A204.1 (cell line): ENCODE data around the gene FAM222B.
"Not testable (repeated sequence)": the region's sequence is repeated elsewhere in the genome, so short reads cannot be mapped to it uniquely, and the experiment has no call there.

Source experiments
- FAIRE-seq: peaks from 2 replicates; lab custom pipeline; 2012; peaks lifted over from hg19 to GRCh38; lab: Jason Lieb, UNC

The FAM222B gene

DNA sequence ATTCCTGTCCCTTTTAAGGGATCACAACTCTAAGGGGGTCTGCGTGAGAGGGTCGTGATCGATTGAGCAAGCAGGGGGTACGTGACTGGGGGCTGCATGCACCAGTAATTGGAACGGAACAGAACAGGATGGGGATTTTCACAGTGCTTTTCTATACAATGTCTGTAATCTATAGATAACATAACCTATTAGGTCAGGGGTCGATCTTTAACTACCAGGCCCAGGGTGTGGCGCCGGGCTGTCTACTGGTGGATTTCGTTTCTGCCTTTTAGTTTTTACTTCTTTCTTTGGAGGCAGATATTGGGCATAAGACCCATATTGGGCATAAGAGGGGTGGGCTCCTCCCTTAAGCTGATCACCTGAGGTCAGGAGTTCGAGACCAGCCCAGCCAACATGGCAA lies 6.0 kb downstream of the FAM222B start:
- not testable (repeated sequence) for FAIRE-seq

DNA sequence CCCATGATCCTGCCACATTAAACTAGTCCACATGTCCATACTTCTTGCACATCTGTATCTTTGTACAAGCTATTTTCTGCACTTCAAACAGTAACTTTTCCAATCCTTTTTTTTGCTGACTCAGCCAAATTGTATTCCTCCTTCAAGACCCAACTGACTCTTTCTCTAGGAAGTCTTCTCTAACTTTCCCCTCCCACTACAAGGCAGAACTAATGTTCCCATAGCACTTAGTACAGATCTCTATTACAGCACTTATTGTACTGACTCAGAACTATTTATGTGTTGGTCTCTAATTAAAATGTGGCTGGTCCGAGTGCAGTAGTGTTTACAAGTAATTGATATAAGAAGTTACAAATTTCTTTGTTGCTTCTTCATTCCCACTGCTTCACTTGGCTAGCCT lies 8.2 kb downstream of the FAM222B start:
- FAIRE-seq: no peak

DNA sequence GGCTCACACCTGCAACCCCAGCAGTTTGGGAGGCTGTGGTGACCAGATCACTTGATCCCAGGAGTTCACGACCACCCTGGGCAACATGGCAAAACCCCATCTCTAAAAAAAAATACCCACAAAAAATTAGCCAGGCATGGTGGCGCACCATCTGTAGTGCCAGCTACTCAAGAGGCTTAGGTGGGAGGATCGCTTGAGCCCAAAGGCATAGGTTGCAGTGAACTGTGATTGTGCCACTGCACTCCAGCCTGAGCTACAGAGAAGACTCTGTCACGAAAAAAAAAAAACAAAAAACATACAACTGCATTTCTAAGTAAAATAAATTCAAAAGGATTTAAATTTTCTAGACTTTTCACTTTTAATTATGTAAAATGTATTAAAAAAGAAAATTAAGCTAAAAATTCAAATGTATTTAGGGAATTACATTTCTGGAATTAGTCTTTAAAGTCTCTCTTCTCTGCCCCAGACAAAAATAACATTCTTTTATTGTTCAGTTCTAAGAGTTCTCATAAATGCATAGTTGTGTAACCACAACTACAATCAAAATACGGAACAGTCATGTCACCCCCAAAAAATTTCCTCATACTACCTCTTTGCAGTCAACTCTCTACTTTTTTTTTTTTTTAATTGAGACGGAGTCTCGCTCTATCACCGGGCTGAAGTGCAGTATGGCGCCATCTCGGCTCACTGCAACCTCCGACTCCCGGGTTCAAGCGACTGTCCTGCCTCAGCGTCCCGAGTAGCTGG lies 14.1 kb downstream of the FAM222B start:
- FAIRE-seq: no peak

DNA sequence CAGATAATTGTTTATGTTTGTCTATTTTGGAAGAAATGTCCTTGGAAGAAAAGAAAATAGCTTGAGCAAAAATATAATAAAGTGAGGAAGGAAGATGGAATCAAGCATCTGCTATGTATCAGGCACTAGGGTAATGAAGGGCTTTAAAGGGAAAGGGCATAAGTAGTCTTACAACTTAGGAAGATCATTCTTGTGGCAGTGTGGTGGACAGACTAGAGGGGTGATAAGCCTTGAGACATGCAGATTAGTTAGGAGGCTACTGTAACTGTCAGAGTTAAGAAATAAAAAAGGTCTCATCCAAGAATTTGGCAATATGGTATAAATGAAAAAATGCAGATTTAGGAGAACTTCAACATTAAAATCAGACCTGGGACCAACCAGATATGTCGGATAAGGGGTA lies 14.9 kb downstream of the FAM222B start:
- FAIRE-seq: no peak

DNA sequence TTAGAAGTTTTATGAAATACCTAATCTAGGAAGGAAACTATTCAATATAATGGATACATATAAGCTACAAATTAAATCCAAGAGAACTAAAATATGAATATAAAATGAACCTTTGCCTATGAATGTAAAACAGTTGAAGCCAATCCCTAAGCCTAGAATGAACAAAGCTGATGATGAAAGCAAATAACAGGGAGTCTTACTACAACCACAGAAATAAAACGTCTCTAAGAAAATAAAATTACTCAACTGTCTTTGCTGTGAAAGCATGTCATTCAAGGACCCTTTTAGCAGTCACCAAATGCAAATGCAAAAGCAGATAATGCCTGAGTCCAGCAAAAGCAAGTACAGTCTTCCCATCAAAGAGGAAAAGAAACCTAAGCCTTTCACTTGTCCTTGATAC lies 23.0 kb downstream of the FAM222B start:
- FAIRE-seq: no peak

DNA sequence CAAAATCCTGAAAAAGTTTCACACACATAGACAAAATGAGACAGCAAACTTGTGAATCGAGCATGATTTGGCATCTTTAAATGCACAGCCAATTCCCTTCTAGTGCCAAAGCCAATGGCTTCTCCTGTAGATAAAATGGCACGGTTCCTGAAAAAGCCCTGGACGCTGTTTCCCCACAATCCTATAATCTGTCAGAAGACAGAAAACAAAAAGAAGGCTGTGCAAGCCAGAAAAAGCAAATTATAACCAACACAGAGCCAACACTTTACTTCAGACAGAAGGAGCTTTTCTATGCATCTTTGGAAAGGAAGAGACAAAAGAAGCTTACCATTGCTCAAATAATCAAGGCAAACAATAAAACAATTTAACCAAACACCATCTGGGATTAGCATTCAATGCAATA lies 23.8 kb downstream of the FAM222B start:
- no peak for FAIRE-seq

DNA sequence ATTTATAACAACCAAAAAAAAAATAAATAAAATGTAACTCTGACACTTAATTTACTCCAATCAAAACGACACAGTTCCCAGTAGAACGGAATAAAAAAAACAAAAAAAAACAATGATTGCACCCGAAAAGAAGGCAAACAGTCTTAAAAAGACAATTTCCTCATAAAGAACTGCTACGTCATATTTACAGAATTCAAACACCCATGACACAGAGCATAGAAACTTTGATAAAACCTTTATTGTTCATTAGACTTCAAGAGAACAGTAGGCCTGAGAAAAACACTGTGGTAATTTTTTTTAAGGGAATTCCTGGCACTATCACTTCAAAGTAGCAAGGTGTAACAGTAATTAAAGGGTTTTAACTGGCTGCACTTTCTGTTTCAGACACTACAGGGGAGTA lies 26.1 kb downstream of the FAM222B start:
- no peak for FAIRE-seq

DNA sequence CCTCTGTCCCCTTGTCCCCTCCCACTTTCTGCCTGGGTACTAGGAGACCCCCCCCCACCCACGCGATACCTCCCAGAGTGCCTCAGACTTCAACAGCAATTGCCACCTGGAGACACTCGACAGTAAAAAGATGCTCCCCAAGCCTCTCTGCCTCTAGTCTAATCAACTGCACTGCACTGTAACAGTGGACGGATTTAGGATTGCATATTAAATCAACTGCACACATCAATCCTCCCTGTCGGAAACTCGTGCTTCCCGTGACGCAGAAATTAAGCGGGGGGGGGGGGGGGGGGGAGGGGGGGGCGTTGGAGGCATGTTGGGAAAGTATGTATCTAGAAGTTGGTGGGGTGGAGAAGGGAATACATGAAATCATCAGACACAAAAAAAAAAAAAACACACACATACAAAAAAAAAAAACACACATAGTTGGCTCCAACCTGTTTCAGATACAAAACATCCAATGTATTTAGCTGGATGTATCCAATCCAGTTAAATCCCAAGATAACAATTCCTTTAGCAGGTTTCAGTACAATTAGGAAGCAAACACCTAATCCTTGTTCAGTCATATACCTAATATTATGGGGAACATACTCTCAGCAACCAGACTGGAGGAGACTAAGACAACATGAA lies 29.7 kb downstream of the FAM222B start:
- FAIRE-seq: no peak

DNA sequence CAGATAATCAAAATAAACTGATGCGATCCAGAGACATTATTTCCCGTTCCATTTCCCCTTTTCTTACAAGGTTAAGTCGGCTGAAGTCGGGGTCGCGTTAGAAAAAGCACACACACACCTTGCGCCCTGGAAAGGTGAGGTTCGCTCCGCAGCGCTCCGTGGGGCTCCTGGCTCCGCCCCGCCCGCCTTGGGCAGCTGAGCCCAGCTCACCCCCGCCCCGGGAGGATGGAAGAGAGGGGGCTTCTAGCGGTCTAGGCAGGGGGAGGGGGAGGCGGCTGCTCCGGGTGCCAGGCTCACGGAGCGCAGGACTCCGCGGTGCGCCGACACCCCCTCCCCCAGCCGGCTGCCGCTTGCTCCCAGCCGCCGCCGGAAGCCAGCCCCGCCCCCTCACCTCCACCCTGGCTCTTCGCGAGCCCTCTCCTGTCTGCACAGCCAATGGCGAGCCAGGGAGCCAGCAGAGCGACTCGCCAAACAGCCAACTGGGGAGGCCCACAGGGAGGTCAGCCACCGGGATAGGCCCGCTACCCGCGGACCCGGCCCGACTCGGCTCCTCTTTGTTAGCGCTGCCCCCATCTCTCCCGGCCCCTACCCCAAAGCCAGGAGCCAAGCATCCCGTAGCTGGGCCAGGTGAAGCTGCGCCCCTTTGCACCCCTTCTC lies 30.4 kb downstream of the FAM222B start:
- FAIRE-seq: no peak

DNA sequence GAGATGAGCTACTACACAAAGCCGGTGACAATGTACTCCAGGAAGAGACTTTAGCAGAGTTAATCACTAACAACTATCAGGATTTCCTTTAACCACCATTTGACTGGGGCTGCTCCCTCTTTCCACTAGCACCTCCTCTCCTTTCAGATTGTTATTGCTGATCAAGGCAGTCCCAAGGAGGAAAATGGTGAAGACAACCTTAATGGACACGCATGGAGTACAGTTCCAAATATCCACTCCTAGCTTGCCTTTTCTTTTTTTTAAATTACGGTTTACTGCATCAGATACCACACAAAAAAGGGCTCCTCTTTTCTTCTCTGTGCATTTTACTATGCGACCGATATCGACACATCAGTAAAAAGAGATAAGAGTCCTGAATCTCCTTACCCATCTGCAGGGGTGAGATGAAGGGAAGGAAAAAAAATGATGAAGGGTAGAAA lies 30.9 kb downstream of the FAM222B start:
- no peak for FAIRE-seq

DNA sequence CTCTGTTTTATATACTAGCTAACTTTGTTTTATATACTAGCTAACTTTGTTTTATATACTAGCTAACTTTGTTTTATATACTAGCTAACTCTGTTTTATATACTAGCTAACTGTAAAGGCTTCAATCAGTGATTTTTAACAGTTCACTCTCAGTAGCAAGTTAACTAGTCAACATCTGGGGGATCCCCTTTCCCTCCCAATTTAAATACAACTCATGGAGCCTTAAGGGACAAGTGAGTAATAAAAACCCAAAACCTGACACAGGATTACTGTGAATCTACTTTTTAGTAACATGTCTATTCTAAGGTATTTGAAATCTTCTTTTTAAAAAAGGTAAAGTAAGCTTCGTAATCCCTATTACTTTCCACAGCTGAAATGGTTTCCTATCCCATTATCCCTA lies 32.2 kb downstream of the FAM222B start:
- FAIRE-seq: no peak

DNA sequence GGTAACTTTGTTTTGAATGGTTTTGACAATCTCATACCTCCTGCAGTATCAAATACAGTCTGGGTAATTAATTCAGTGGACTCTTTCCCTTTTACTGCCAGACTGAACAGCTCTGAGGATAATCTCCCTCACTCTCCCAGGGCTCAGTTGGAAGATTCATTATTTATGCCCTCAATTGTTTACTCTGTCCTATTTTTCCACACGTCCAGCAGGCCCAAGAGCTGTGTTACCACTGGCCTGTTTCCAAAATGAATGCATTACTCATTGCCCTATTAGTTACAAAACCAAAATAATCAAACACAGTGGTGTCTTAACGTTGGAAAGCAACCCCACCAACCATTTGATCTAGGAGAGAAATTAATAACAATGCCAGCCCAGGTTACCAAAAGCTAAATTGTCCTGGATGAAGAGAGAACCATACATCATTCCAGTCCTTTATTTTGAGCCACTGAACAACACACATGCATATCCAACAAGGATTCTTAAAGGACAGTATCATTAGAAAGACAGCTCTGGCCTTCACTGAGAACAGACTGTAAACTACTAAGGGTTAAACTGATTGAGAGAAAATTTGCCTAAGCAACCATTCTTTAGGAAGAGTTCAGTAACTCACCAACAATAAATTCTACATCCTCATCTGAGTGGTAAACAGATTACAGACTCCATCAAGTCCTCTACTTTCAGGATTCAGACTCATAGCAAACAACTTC lies 34.5 kb downstream of the FAM222B start:
- no peak for FAIRE-seq

DNA sequence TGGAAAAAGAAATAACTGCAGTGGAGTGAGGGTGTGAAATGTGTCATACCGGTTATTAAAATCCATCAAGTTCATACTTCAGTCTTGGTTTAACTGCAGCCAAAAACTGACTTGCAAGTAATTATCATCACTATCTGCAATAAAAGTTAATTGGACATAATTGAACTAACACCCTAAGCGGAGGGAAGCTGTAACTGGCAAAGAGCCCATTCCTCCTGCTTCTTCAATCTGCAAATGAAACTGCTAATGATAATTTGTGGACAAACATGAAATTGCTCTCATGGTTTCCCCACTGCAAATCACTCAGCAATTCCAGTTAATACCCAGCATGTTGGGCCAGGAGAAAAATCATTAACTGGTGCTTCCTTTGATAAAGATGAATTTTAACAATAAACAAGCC lies 46.5 kb downstream of the FAM222B start:
- no peak for FAIRE-seq

DNA sequence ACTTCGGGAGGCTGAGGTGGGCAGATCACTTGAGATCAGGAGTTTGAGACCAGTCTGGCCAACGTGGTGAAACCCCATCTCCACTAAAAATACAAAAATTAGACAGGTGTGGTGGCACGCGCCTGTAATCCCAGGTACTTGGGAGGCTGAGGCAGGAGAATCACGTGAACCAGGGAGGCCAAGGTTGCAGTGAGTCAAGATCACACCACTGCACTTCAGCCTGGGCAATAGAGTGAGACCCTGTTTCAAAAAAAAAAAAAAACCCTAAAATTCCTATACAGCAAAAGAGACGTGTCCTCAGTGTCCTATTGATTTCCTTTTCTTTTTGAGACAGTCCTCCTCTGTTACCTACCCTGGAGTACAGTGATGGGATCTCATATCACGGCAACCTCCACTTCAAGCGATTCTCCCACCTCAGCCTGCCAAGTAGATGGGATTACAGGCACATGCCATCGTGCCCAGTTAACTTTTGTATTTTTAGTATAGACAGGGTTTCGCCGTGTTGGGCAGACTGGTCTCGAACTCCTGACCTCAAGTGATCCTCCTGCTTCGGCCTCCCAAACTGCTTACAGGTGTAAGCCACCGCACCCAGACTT lies 47.6 kb downstream of the FAM222B start:
- FAIRE-seq: not testable (repeated sequence)

DNA sequence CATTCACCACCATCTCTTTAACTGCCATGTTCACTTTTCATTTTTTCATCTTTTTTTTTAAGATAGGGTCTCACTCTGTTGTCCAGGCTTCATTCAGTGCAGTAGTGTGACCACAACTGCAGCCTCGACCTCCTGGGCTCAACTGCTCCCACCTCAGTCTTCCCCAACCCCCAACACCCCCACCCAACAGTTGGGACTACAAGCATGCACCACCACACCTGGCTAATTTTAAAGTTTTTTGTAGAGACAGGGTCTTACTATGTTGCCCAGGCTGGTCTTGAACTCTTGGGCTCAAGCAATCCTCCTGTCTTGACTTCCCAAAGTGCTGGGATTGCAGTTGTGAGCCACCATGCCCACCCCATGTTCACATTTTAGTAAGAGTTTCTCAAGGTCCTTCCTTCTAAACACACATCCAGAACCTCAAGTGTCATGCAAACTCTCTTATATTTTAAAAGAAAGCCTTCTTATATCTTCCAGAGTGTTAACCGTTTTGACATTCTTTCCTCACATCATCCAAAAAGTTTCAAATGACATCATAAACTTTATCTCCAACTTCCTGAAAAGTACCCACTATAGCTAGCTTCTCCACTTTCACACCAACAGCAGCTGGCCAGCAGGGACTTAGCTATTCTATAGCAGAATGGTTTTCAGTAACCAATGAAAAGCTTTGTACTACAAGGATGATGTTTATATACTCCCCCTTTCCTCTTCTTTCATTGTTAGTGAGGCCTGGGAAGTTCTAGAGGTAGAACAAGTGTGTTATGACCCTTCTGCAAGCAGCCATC lies 49.5 kb downstream of the FAM222B start:
- FAIRE-seq: no peak

DNA sequence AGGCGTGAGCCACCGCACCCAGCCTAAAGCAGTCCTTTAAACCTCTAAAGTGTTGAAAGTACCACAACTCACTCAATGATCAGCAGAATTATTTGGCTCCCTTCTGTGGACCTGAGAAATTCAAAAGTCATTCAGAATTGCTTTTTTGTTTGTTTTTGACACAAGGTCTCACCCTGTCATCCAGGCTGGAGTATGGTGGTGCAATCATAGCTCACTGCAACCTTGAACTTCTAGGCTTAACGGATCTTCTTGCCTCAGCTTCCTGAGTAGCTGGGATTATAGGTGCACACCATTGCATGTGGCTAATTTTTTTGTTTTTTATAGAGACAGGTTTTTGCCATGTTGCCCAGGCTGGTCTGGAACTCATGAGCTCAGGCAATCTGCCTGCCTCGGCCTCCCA lies 54.5 kb downstream of the FAM222B start:
- no peak for FAIRE-seq

DNA sequence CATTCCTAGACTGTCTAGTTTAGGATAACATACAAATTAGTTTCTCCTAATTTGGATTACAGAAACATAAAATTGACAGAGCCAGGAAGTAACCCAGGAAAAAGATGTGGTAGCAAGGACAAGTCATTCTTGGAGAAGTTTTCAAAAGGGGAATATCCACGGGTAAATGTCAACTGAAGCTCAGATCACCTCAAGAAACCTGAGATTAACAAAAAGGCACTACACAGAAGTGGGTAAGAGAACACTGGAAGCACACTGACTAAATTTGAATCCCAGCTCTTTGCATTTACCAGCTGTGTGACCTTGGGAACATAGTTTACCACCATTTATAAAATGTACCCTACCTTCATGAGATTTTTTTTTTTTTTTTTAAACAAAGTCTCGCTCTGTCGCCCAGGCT lies 59.4 kb downstream of the FAM222B start:
- no peak for FAIRE-seq

DNA sequence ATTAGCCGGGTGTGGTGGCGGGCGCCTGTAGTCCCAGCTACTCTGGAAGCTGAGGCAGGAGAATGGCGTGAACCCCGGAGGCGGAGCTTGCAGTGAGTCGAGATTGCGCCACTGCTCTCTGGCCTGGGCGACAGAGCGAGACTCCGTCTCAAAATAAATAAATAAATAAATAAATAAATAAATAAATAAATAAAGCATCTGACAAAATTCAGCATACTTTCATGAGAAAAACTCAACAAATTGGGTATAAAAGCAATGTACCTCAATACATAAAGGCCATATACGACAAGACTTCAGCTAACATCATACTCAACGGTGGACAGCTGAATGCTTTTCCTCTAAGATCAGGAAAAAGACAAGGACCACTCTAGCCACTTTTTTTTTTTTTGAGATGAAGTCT lies 63.0 kb downstream of the FAM222B start:
- FAIRE-seq: not testable (repeated sequence)

DNA sequence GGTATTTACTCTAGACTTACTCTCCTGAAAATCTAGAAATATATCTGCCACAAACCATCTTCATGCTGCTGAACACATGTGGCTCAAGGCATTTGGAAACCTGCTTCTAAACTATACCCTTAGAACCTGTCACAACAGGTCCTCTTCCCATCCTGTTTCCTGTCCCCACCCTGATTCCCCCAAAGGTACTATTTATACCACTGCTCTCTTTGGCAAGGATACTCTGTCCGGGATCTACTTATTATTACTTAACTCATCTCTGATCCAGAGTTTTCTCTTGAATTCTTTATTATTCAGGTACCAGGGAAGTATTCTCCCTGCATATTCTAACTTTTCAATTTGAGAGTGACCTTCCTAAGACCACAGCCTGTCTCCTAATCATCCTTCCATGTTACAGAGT lies 65.4 kb downstream of the FAM222B start:
- no peak for FAIRE-seq

DNA sequence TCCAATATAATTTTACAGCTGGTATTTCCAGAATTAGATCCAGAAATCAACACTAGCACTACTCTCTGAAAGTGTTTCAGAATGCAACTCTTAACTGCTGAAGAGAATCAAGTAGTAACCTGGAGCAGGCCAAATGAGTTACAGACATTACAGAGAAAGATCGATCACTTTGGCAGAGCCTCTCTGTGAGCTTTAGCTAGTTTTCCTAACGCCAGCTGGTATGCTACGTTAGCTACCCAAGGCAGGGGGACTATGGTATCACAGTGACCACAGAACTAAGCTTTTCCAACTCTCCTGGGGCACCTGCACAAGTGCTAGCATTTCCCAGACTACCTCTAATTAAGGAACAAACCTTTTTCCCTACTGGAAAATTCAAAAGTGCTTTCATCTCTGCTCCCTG lies 68.4 kb downstream of the FAM222B start:
- no peak for FAIRE-seq

DNA sequence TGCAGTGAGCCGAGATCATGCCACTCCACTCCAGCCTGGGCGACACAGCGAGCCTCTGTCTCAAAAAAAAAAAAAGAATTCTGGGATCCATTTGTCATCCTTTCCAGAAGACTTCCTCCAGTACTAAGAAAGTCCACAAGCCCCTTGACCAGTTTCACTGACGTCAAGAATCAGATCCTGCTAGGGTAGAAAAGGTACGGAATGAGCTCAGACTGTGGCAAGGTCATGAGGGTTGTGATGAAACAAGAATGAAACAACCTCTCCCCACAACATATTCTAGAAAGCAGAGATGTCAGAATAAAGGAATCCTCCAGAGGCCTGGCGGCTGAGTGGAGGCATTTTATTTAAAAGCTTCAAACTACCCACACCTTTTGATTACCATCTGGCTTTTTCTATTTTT lies 68.9 kb downstream of the FAM222B start:
- FAIRE-seq: no peak

DNA sequence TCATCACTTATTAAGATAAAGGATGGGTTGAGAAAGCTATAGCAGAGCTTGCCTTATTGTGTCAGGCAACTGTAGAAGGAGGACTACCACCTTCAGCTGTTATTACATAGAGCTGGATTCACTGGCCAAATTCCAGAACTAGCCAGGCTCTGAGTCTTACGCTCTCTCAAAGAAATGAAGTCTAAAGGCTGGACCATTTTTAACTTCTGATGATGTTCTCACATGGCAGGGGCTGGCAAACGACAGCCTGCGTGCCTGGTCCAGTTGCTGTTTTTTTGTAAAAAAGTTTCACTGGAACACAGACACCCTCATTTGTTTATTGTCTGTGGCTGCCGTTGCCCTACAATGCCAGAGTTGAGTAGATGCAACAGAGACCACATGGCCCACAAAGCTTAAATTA lies 77.6 kb downstream of the FAM222B start:
- FAIRE-seq: no peak
